HG02973 (cell line): ENCODE results near the gene PTPN22.

Source experiments
- ATAC-seq: cut with Tn5 transposase; IDR thresholded peaks from one replicate; pipeline ENCODE4 v1.9.1; 2021; ENCODE audit warnings: moderate library complexity; ENCODE audit not compliant: unreplicated experiment

PTPN22 gene

DNA sequence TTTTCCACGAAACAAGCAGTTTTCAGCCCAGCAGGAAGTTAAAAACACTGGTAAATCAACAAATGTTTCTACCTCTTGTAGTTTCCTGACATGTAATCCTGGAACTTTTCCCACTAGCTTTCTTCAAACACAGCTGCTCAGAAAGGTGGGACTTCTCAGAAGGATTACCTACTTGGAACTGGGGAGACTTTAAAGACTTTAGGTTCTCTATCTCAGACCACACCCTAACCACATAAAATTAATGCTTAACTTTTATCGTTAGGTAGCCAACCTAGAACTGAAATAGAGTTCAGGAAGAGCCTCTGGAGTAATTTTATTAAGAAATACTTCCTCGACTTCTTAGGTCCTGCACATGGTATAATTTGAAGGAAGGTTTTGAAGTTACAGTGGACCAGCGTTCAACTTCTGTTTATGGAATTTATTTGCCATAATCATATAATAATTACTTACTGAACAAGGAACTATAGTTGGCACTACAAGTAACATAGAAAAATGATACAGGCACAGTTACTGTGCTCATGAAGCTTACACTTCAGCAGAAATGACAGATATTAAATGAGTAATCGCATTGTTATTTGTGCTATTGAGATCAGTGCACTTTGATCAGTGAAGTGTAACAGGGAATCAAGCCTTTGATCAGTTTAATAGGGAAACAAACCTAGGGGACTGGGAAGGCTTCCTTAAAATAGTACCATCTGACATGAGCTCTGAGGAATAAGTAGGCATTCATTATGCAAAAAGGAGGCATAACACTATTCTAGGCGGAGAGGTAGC is 16.1 kb upstream of the PTPN22 start, which contains the start of gene BCL2L15:
TSS of gene BCL2L15 (minus strand) at position 180 of the 774 bp plus-strand sequence. CDS start 206 bp downstream, outside the sequence.
- no peak for ATAC-seq

- no peak for ATAC-seq
Measured at GRCh38 chr1:113886417-113887401, 15.2 kb upstream of the PTPN22 start.

DNA sequence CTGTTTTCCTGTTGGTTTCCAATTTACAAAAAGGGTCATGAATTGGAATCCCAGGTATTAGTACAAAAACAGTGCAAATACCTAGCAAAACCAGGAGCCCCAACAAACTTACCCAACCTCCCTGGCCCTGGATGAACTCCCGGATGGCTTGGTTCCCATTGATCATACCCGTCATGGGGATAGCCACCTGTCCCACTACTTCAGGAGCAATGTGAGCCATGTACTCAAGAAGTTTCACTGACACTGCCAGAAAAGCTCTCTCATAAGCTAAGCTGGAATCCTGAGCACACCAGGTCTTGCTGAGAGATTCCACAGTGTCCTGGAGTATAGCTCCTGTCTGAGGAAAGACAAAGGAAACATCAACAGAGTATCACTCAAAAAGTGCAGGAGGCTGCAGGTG is 10.1 kb upstream of the PTPN22 start:
- ATAC-seq, result no peak

- no peak for ATAC-seq
Measured at GRCh38 chr1:113879739-113880038, 8.2 kb upstream of the PTPN22 start.

DNA sequence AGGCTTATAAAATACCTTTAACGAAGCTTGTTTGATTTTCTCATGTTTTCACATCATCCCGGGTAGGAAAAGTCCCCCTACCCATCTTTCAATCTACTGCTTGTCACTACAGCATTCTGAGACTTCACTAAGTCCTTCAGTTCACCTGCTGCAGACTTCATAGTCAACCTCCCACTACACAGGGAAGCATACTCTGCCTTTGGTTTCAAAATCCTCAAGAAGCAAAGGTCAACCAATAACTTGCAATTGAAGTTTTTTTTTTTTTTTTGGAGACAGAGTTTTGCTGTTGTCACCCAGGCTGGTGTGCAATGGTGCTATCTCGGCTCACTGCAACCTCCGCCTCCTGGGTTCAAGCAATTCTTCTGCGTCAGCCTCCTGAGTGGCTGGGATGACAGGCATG is 4.7 kb upstream of the PTPN22 start:
- no peak for ATAC-seq

GRCh38 chr1:113875714-113876113 is 4.2 kb upstream of the PTPN22 start:
- peak; percentile 29 for ATAC-seq

GRCh38 chr1:113874012-113874879 is 2.7 kb upstream of the PTPN22 start:
- ATAC-seq, result no peak

- no peak for ATAC-seq
Measured at GRCh38 chr1:113872219-113872935, 865 bp upstream of the PTPN22 start.

DNA sequence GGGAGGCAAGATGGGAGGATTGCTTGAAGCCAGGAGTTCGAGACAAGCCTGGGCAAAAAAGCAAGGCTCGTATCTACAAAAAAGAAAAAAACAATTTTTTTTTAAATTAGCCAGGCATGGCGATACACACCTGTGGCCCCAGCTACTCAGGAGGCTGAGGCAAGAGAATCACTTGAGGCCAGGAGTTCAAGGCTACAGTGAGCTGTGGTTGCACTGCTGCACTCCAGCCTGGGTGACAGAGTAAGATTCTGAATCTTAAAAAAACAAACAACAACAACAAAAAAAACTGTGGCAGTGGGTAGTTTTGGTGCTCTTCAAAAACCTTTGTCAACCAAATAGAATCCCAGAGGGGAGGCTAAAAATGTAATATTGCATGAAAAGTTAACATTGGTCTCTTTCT is 734 bp downstream of the PTPN22 start:
- ATAC-seq, result no peak

DNA sequence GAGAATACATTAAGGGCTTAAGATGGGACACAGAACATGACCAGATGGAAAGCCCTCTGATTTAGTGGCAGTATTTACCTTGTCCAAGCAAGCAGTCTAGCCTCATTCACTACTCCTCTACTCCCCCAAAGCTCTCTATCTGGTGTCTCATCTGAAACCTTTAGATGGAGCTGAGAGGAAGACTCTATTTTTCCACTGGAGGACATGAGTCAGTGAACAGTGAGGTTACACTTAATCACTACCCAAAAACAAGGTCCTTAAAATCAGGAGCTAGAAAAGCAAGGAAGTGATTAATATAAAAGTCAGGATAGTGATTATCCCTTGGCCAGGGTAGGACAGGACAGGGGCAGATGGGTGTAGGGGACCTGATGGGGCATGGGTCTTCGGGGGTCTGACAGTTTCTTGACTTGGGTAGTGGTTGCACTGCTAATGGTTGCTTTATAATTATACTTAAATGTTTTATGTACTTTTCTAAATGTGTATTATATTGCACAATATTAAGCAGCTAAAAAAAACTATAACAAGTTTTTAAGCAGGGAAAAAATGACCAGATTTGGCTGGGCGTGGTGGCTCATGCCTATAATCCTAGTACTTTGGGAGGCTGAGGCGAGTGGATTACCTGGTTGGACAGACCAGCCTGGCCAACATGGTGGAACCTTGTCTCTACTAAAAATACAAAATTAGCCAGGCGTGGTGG is 3.0 kb downstream of the PTPN22 start:
- ATAC-seq, result no peak

DNA sequence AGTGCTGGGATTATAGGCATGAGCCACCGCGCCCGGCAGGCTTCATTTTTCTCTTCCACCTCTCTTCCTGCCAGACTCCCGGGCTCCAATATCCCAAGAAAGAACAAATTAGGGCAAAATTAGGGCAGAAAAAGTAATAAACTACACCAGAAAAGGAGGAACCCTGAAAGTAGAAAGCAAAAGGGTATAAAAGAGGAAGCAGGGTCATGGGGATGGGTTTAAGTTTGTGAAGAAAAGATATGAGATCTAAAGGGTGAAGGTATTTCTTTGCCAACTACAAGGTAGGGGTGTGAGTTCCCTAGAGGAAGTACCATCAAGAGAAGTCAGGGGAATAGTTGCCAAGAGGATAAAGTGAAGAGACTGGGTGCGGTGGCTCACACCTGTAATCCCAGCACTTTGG is 9.9 kb downstream of the PTPN22 start:
- ATAC-seq, result no peak

DNA sequence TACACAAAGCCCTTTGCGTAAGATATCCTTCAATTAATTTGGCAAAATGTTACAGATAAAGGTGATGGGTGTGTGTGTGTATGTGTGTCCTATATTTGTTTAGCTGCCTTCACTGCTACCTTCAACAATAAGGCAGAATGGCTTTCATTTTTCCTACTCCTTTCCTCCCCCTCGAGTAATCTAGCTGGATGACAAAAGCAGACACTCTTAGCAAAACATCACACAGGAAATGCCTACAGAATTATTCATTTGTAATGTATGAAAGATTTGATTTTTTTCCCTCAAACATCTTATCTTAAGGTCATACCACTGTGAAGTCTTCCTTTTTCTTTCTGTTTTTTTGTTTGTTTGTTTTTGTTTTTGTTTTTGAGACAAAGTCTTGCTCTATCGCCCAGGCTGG is 10.6 kb downstream of the PTPN22 start:
- no peak for ATAC-seq

- peak; percentile 86 for ATAC-seq
Measured at GRCh38 chr1:113859478-113860175, 11.9 kb downstream of the PTPN22 start.

DNA sequence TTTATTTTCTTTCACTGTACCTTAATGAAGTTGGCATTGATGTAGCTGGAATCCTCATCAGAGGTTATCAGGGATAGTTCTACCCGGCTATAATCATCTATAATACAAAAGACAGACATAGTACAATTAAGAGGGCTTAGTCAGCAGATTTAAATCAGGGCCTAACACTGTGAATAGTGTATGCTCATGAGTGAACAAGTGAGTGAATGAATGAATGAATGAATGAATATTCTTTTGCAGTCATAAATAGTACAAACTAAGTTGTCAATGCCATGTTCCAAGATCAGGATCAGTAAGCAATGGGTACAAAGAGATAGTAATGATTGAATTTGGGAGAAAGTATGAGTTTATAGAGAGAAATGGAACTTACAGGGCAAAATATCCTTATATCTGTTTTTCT is 12.5 kb downstream of the PTPN22 start:
- no peak for ATAC-seq

GRCh38 chr1:113858418-113858817 is 13.1 kb downstream of the PTPN22 start:
- ATAC-seq, result no peak

GRCh38 chr1:113857776-113858175 is 13.7 kb downstream of the PTPN22 start:
- no peak for ATAC-seq

DNA sequence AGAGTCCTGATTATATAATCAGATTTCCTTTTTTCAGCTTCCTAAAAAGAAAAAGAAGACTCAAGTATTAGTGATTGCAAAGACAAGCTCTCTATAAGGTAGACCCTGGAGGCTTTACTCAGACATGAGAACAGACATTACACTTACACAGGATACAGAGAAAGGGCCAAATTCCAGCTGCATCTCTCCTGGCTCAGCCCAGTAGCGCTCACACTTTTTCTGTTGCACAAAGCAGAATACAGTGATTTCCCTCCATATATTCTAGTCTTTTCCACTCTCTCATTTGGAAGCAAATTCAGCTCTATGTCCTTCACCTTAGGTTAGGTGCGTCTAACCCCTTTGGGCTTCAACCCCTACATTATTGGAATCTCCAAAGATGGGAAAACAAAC is 15.1 kb downstream of the PTPN22 start:
- ATAC-seq, result no peak

GRCh38 chr1:113855630-113856400 is 15.7 kb downstream of the PTPN22 start:
- no peak for ATAC-seq
